HepG2 (cell line): ENCODE data around the gene ZNFX1. TPM values are rescaled to one million over a fixed set of nuclear protein-coding genes. Genes with fewer than 3 reads are reported as not detected.
A peak's percentile ranks its signal among the peaks of the same experiment; 100 is the strongest.

Source experiments
- CENPBD1 ChIP-seq: sonication (generic); formaldehyde crosslinking; IDR thresholded peaks from 2 replicates; pipeline ENCODE4 v1.8.0; 2022; ENCODE audit warnings: missing genetic modification reagents, low read depth, mild to moderate bottlenecking, borderline replicate concordance
- DR1 ChIP-seq: sonication (generic); formaldehyde crosslinking; IDR thresholded peaks from 2 replicates; pipeline ENCODE4 v1.8.0; 2021; ENCODE audit warnings: mild to moderate bottlenecking, missing genetic modification reagents, inconsistent platforms
- FOXM1 ChIP-seq: sonication (generic); formaldehyde crosslinking; IDR thresholded peaks from 2 replicates; pipeline ENCODE4 v1.5.0; 2020; ENCODE audit warnings: missing genetic modification reagents
- HDAC1 ChIP-seq: sonication (generic); formaldehyde crosslinking; IDR thresholded peaks from 2 replicates; pipeline ENCODE4 v1.5.1; 2020; ENCODE audit warnings: mild to moderate bottlenecking, missing genetic modification reagents
- HDAC6 ChIP-seq: fragments of 200-600 bp; sonication (generic); IDR thresholded peaks from 2 replicates; pipeline ENCODE4 v1.7.0; 2017; ENCODE audit warnings: mild to moderate bottlenecking, antibody characterized with exemption, low read length, low read depth
- HMGXB4 ChIP-seq, 2 experiments: sonication (generic) in 1 of 2; formaldehyde crosslinking in 1 of 2; IDR thresholded peaks; 2 replicates each; pipeline versions ENCODE4 v1.4.0 to v1.6.1; 2018 to 2020; ENCODE audit warnings: missing genetic modification reagents in 2 of 2, borderline replicate concordance in 1 of 2, low read depth in 1 of 2, mild to moderate bottlenecking in 1 of 2, missing biosample characterization in 1 of 2
- KDM5B ChIP-seq: sonication (generic); formaldehyde crosslinking; IDR thresholded peaks from 2 replicates; pipeline ENCODE4 v1.4.0; 2020; ENCODE audit warnings: missing genetic modification reagents, mild to moderate bottlenecking, borderline replicate concordance
- MED1 ChIP-seq: sonication (generic); formaldehyde crosslinking; IDR thresholded peaks from 2 replicates; pipeline ENCODE4 v1.4.0; 2020; ENCODE audit warnings: missing genetic modification reagents
- NFKB2 ChIP-seq: sonication (generic); formaldehyde crosslinking; IDR thresholded peaks from 2 replicates; pipeline ENCODE4 v1.4.0; 2020; ENCODE audit warnings: missing genetic modification reagents, borderline replicate concordance
- NFKBIZ ChIP-seq: IDR thresholded peaks from 2 replicates; pipeline ENCODE4 v1.6.1; 2018; ENCODE audit warnings: missing genetic modification reagents, missing compliant biosample characterization
- PPARG ChIP-seq: conservative IDR thresholded peaks from 2 replicates; pipeline ENCODE4 v1.6.1; 2016; ENCODE audit warnings: missing biosample characterization, missing genetic modification reagents
- SRF ChIP-seq: IDR thresholded peaks from 2 replicates; pipeline ENCODE4 v1.6.1; 2011; ENCODE audit warnings: mild to moderate bottlenecking, low read depth, low read length, moderate library complexity
- STAT5B ChIP-seq: sonication (generic); formaldehyde crosslinking; IDR thresholded peaks from 2 replicates; pipeline ENCODE4 v1.4.0; 2020; ENCODE audit warnings: missing genetic modification reagents
- ZBTB37 ChIP-seq: sonication (generic); formaldehyde crosslinking; IDR thresholded peaks from 2 replicates; pipeline ENCODE4 v1.4.0; 2020; ENCODE audit warnings: mild to moderate bottlenecking, missing genetic modification reagents
- ZC3H13 ChIP-seq: sonication (generic); formaldehyde crosslinking; IDR thresholded peaks from 2 replicates; pipeline ENCODE4 v1.8.1; 2023; ENCODE audit warnings: mild to moderate bottlenecking, missing genetic modification reagents, moderate library complexity
- ZNF20 ChIP-seq: sonication (generic); formaldehyde crosslinking; IDR thresholded peaks from 2 replicates; pipeline ENCODE4 v1.4.0; 2020; ENCODE audit warnings: mild to moderate bottlenecking, moderate library complexity, missing genetic modification reagents
- ZNF263 ChIP-seq: sonication (generic); formaldehyde crosslinking; IDR thresholded peaks from 2 replicates; pipeline ENCODE4 v1.4.0; 2020; ENCODE audit warnings: missing genetic modification reagents
- ZNF280D ChIP-seq: sonication (generic); formaldehyde crosslinking; IDR thresholded peaks from 2 replicates; pipeline ENCODE4 v1.5.1; 2020; ENCODE audit warnings: mild to moderate bottlenecking, missing genetic modification reagents
- ZNF34 ChIP-seq: sonication (generic); formaldehyde crosslinking; IDR thresholded peaks from 2 replicates; pipeline ENCODE4 v1.4.0; 2020; ENCODE audit warnings: mild to moderate bottlenecking, missing genetic modification reagents, borderline replicate concordance
- ZNF546 ChIP-seq: sonication (generic); formaldehyde crosslinking; conservative IDR thresholded peaks from 2 replicates; pipeline ENCODE4 v1.8.1; 2023; ENCODE audit warnings: mild to moderate bottlenecking, missing genetic modification reagents
- ZNF562 ChIP-seq: sonication (generic); formaldehyde crosslinking; IDR thresholded peaks from 2 replicates; pipeline ENCODE4 v1.8.0; 2022; ENCODE audit warnings: missing genetic modification reagents, borderline replicate concordance
- ZNF563 ChIP-seq: sonication (generic); formaldehyde crosslinking; IDR thresholded peaks from 2 replicates; pipeline ENCODE4 v1.8.0; 2022; ENCODE audit warnings: mild to moderate bottlenecking, moderate library complexity, missing genetic modification reagents
- ZNF660 ChIP-seq: sonication (generic); formaldehyde crosslinking; IDR thresholded peaks from 2 replicates; pipeline ENCODE4 v1.5.1; 2020; ENCODE audit warnings: mild to moderate bottlenecking, low read depth, missing genetic modification reagents, borderline replicate concordance
- polyA plus RNA-seq, 8 experiments: library from polyadenylated mRNA; depleted of rRNA in 3 of 8; stranded (reverse) in 7 of 8; unstranded in 1 of 8; fragments of >200 nt; fragmentation: Illumina TruSeq in 4 of 8; extraction: Trizol in 4 of 8; gene quantifications; 2 replicates each; pipeline versions ENCODE4 v1.2.1 to v1.2.3, GENCODE V29; 2011 to 2016; ENCODE audit warnings: low read depth in 4 of 8, missing spikeins in 1 of 8, mixed read lengths in 1 of 8; ENCODE audit not compliant: insufficient read depth in 1 of 8
- total RNA-seq, 5 experiments: library from RNA; depleted of rRNA; stranded (reverse); fragments of >200 nt; fragmentation: Illumina TruSeq; extraction: Trizol; gene quantifications; 2 replicates each; pipeline ENCODE4 v1.2.3, GENCODE V29; 2016; ENCODE audit warnings: low read depth in 1 of 5

Gene ZNFX1
- total and polyA plus RNA-seq, 2 of the 13 experiments (the other 11 are each of a cell fraction or from before 2014, with no cell fraction given) = 2.9 to 11.1 TPM

- no peak for TF ChIP-seq ZNF280D (CRISPR knock-in tag)
- no peak for TF ChIP-seq HDAC6
- TF ChIP-seq HMGXB4 (CRISPR knock-in tag; IDR thresholded peaks at IDR 0.05; ENCODE audit: borderline replicate concordance in 1 of 2, low read depth in 1 of 2) = peak in 1 of 2 experiments; percentile 21; a peak in 1 of 4 replicates
- no peak for TF ChIP-seq ZC3H13 (CRISPR knock-in tag)
- no peak for TF ChIP-seq FOXM1
- no peak for TF ChIP-seq SRF
- TF ChIP-seq ZNF263 (CRISPR knock-in tag) = no peak; the same call in 1 of the 2 replicates
- TF ChIP-seq ZNF34 = no peak
- no peak for TF ChIP-seq DR1
- no peak for TF ChIP-seq NFKBIZ
- TF ChIP-seq KDM5B (CRISPR knock-in tag) = no peak; the same call in 1 of the 2 replicates
- TF ChIP-seq HDAC1 (CRISPR knock-in tag) = no peak; the same call in none of the 2 replicates
- no peak for TF ChIP-seq ZNF546 (CRISPR knock-in tag)
- TF ChIP-seq ZNF20 = no peak
- TF ChIP-seq MED1 (CRISPR knock-in tag) = no peak
- no peak for TF ChIP-seq PPARG
- no peak for TF ChIP-seq STAT5B (CRISPR knock-in tag)
- no peak for TF ChIP-seq NFKB2 (CRISPR knock-in tag)
- no peak; the same call in 1 of the 2 replicates for TF ChIP-seq CENPBD1 (CRISPR knock-in tag)
- TF ChIP-seq ZBTB37 = 0 out of 2 replicates have a peak, but pooled peaks have one; percentile 52
- no peak for TF ChIP-seq ZNF562
- TF ChIP-seq ZNF563 = no peak
- no peak for TF ChIP-seq ZNF660
Measured at GRCh38 chr20:49276961-49277785, 684 bp downstream of the ZNFX1 start (continued).
